Measurements from ENCODE around the gene FOXO3B.
"Not testable (repeated sequence)": the region's sequence is repeated elsewhere in the genome, so short reads cannot be mapped to it uniquely, and the experiment has no call there.

GRCh38 chr17:18672395-18673227 is 9.5 kb downstream of the FOXO3B start:
- not testable (repeated sequence) for TF ChIP-seq EZH2phosphoT487, CTCF (IDR thresholded peaks at IDR 0.05; ENCODE audit: low read length)
